Kidney (tissue), 14 donors: ENCODE results near the gene NDUFS2. TPM values are rescaled to one million over a fixed set of nuclear protein-coding genes. Genes with fewer than 3 reads are reported as not detected.

Experiments
- DNase-seq, 5 donors: peaks; one replicate each; pipeline ENCODE4 v3.0.0-alpha.2; 2013 to 2020
- FAIRE-seq: peaks from 2 replicates; lab custom pipeline; 2012; peaks lifted over from hg19 to GRCh38; lab: Jason Lieb, UNC
- H3K27ac ChIP-seq, 2 donors: one replicate each; pipeline ENCODE4 v1.7.0; 2013; ENCODE audit warnings: low read depth in 2 of 2, low read length in 2 of 2, inconsistent platforms in 1 of 2
- H3K27me3 ChIP-seq: one replicate; pipeline ENCODE4 v1.7.1; 2013; ENCODE audit warnings: low read length, inconsistent platforms; ENCODE audit not compliant: control insufficient read depth, insufficient read depth
- H3K36me3 ChIP-seq, 3 donors: one replicate each; pipeline versions ENCODE4 v1.7.0 to v1.7.1; 2013; ENCODE audit warnings: low read length in 3 of 3, control low read depth in 1 of 3, inconsistent platforms in 1 of 3; ENCODE audit not compliant: insufficient read depth in 3 of 3, control insufficient read depth in 2 of 3
- H3K4me1 ChIP-seq, 3 donors: one replicate each; pipeline versions ENCODE4 v1.7.0 to v1.7.1; 2013; ENCODE audit warnings: low read length in 3 of 3, inconsistent platforms in 1 of 3, low read depth in 1 of 3; ENCODE audit not compliant: control insufficient read depth in 2 of 3, insufficient read depth in 2 of 3
- H3K4me3 ChIP-seq, 3 donors: one replicate each; pipeline versions ENCODE4 v1.7.0 to v1.8.1; 2013; ENCODE audit warnings: low read length in 3 of 3, control low read depth in 1 of 3, inconsistent platforms in 1 of 3
- H3K9ac ChIP-seq, 3 donors: one replicate each; pipeline versions ENCODE4 v1.7.0 to v1.7.1; 2013; ENCODE audit warnings: low read length in 3 of 3, control low read depth in 1 of 3, inconsistent platforms in 1 of 3
- H3K9me3 ChIP-seq, 3 donors: one replicate each; pipeline versions ENCODE4 v1.7.0 to v1.7.1; 2013; ENCODE audit warnings: low read length in 3 of 3, control low read depth in 1 of 3, inconsistent platforms in 1 of 3; ENCODE audit not compliant: control insufficient read depth in 2 of 3, insufficient read depth in 1 of 3
- CTCF ChIP-seq: IDR thresholded peaks from 3 replicates; pipeline ENCODE4 v1.5.1; 2012; ENCODE audit warnings: mild to moderate bottlenecking, moderate library complexity, borderline replicate concordance; ENCODE audit not compliant: insufficient read depth; ENCODE audit errors: extremely low read depth
- intact Hi-C: fragments of 100-400 bp; cut with DNase I; formaldehyde crosslinking; loops from one replicate; pipeline ENCODE4 v1.11.1; 2022
- polyA plus RNA-seq: library from polyadenylated mRNA; stranded (reverse); fragments of 350-450 nt; fragmentation: Illumina TruSeq; extraction: RNeasy Lipid Tissue Mini Kit (QIAGEN cat#74804); gene quantifications from one replicate; pipeline ENCODE4 v1.2.3, GENCODE V29; 2014; ENCODE audit warnings: low read depth, low replicate concordance; ENCODE audit not compliant: insufficient read depth
- total RNA-seq: library from RNA; stranded (reverse); fragmentation: NEBNext Ultra II Directional; extraction: Animal tissue kit (Norgen Biotek cat#: 25700); gene quantifications from one replicate; pipeline ENCODE4 v1.2.1, GENCODE V29; 2021
- donor health status: control.
- donor health status: control.
- donor health status: control.
- donor health status: control.
- donor health status: control.
- donor health status: DM: yes; HTN: yes; CAD: no.
- donor health status: Normal renal cell carcinoma (clear cell type).

Gene NDUFS2
- total and polyA plus RNA-seq, 2 donors from 2014 or later = 92.7 to 197 TPM

GRCh38 chr1:161172776-161173376 lies 29.3 kb upstream of the NDUFS2 start:
- no peak for TF ChIP-seq CTCF
- peaks cover 0 to 20% (median 12%) of the 10 kb centered on the region in 3 donors for H3K4me1 ChIP-seq

GRCh38 chr1:161173711-161174110 lies 28.5 kb upstream of the NDUFS2 start:
- no peak for TF ChIP-seq CTCF
- intact Hi-C loops = no loop called here
- DNase-seq (peak in 1 of 5 donors; percentile 38), FAIRE-seq (no peak)
- H3K27ac ChIP-seq = peak overlapping the region in 1 of 2 donors; percentile 74
- no peak overlapping the region for H3K4me3 ChIP-seq
- H3K27me3 ChIP-seq = no peaks in the 10 kb centered on the region
- H3K9me3 ChIP-seq = no peaks in the 10 kb centered on the region
- H3K36me3 ChIP-seq = peaks cover 11 to 62% (median 20%) of the 10 kb centered on the region in 3 donors
- peaks cover 0 to 21% (median 12%) of the 10 kb centered on the region in 3 donors for H3K4me1 ChIP-seq
- H3K9ac ChIP-seq = no peak overlapping the region

More at GRCh38 chr1:161172776-161173376, 29.3 kb upstream of the NDUFS2 start:
- H3K27me3 ChIP-seq = no peaks in the 10 kb centered on the region
- FAIRE-seq = no peak
- peak overlapping the region; percentile 45 to 74 for H3K27ac ChIP-seq
- peak in 1 of 5 donors; percentile 79 for DNase-seq
- peak overlapping the region in 2 of 3 donors; percentile 36 to 39 for H3K9ac ChIP-seq
- H3K4me3 ChIP-seq = no peak overlapping the region
- intact Hi-C loops = no loop called here
- peaks cover 11 to 62% (median 20%) of the 10 kb centered on the region in 3 donors for H3K36me3 ChIP-seq
- no peaks in the 10 kb centered on the region for H3K9me3 ChIP-seq

GRCh38 chr1:161174911-161175310 lies 27.3 kb upstream of the NDUFS2 start:
- Histone ChIP-seq H3K9me3 (no peaks in the 10 kb centered on the region), H3K9ac (no peak overlapping the region), H3K4me1 (peaks cover 0 to 21% (median 12%) of the 10 kb centered on the region in 3 donors), H3K4me3 (no peak overlapping the region), H3K36me3 (peaks cover 11 to 52% (median 20%) of the 10 kb centered on the region in 3 donors), H3K27ac (no peak overlapping the region), H3K27me3 (no peaks in the 10 kb centered on the region)
- no peak for TF ChIP-seq CTCF
- intact Hi-C loops = no loop called here
- DNase-seq (peak in 1 of 5 donors; percentile 64), FAIRE-seq (no peak)
